A549 (cell line): ENCODE measurements around the gene SGSM1.
"Not testable (repeated sequence)": the region's sequence is repeated elsewhere in the genome, so short reads cannot be mapped to it uniquely, and the experiment has no call there.

Source experiments
- BHLHE40 ChIP-seq: IDR thresholded peaks from 2 replicates; pipeline ENCODE4 v1.6.1; 2012; ENCODE audit warnings: low read depth, low read length, inconsistent platforms
- CEBPB ChIP-seq, 2 experiments: fragments of >200 bp in 1 of 2; sonication (Bioruptor Twin) in 1 of 2; formaldehyde crosslinking in 1 of 2; IDR thresholded peaks; 2 replicates each; pipeline ENCODE4 v1.6.1; 2012 to 2016
- CHD4 ChIP-seq: fragments of 200-600 bp; sonication (generic); IDR thresholded peaks from 2 replicates; pipeline ENCODE4 v1.6.1; 2016; ENCODE audit warnings: antibody characterized with exemption, mild to moderate bottlenecking, borderline replicate concordance
- CTCF ChIP-seq: fragments of >200 bp; sonication (Bioruptor Twin); formaldehyde crosslinking; IDR thresholded peaks from 3 replicates; pipeline ENCODE4 v1.5.1; 2016
- JUN ChIP-seq, 2 experiments: fragments of >200 bp; sonication (Bioruptor Twin); formaldehyde crosslinking; IDR thresholded peaks; 2 replicates in 1 of 2; 3 replicates in 1 of 2; pipeline ENCODE4 v1.6.1; 2016 to 2017
- MAFK ChIP-seq: fragments of 450-650 bp; IDR thresholded peaks from 2 replicates; pipeline ENCODE4 v1.6.1; 2014; ENCODE audit not compliant: partially characterized antibody
- MAX ChIP-seq: IDR thresholded peaks from 2 replicates; pipeline ENCODE4 v1.6.1; 2012
- POLR2A ChIP-seq: IDR thresholded peaks from 2 replicates; pipeline ENCODE4 v1.6.1; 2012; ENCODE audit warnings: mild to moderate bottlenecking, low read length
- POLR2AphosphoS2 ChIP-seq: conservative IDR thresholded peaks from 2 replicates; pipeline ENCODE4 v1.6.1; 2012; ENCODE audit warnings: low read length, improper control_type of control experiment, inconsistent platforms
- RAD21 ChIP-seq, 2 experiments: fragments of >200 bp in 1 of 2; sonication (Bioruptor Twin) in 1 of 2; formaldehyde crosslinking in 1 of 2; IDR thresholded peaks in 1 of 2; conservative IDR thresholded peaks in 1 of 2; 2 replicates in 1 of 2; 3 replicates in 1 of 2; pipeline ENCODE4 v1.6.1; 2012 to 2018; ENCODE audit warnings: inconsistent platforms in 1 of 2
- RNF2 ChIP-seq: fragments of 200-600 bp; sonication (generic); IDR thresholded peaks from 2 replicates; pipeline ENCODE4 v1.6.1; 2016; ENCODE audit warnings: low read depth, mild to moderate bottlenecking, antibody characterized with exemption, moderate library complexity, borderline replicate concordance
- SREBF2 ChIP-seq: fragments of 450-650 bp; IDR thresholded peaks from 2 replicates; pipeline ENCODE4 v1.6.1; 2014; ENCODE audit warnings: mild to moderate bottlenecking, moderate library complexity

GRCh38 chr22:24907101-24907500, 101.1 kb downstream of the SGSM1 start:
- not testable (repeated sequence) for TF ChIP-seq POLR2AphosphoS2; JUN (IDR thresholded peaks at IDR 0.05); BHLHE40; CTCF; RNF2; SREBF2; CHD4; RAD21 (conservative IDR thresholded peaks at IDR 0.05 in 1 of 2, IDR thresholded peaks at IDR 0.05 in 1 of 2); MAFK; MAX; POLR2A; CEBPB (IDR thresholded peaks at IDR 0.05)
